GM21737 (cell line): ENCODE results near the gene UTY.
A peak's percentile ranks its signal among the peaks of the same experiment; 100 is the strongest.

ENCODE experiments used
- ATAC-seq: cut with Tn5 transposase; IDR thresholded peaks from one replicate; pipeline ENCODE4 v1.9.1; 2021; ENCODE audit warnings: mild to moderate bottlenecking, moderate library complexity; ENCODE audit not compliant: unreplicated experiment

The UTY gene

GRCh38 chrY:13479828-13480227, at the start of gene UTY:
TSS of gene UTY (minus strand) at chrY:13480033. CDS start at chrY:13479665, 368 bp downstream.
- peak; percentile 93 for ATAC-seq

GRCh38 chrY:13520474-13520873, 40.6 kb upstream of the UTY start:
- ATAC-seq = no peak

GRCh38 chrY:13501215-13501614, 21.4 kb upstream of the UTY start:
- ATAC-seq = no peak

- ATAC-seq = no peak
Observed at GRCh38 chrY:13493737-13494136, 13.9 kb upstream of the UTY start.

GRCh38 chrY:13492408-13492807, 12.6 kb upstream of the UTY start:
- ATAC-seq = no peak

- ATAC-seq = no peak
Observed at GRCh38 chrY:13488738-13489137, 8.9 kb upstream of the UTY start.

- peak; percentile 20 for ATAC-seq
Observed at GRCh38 chrY:13479121-13479711, 617 bp downstream of the UTY start.

- ATAC-seq = peak; percentile 44
Observed at GRCh38 chrY:13478126-13478785, 1.6 kb downstream of the UTY start.

GRCh38 chrY:13474997-13475396, 4.8 kb downstream of the UTY start:
- ATAC-seq = no peak

GRCh38 chrY:13451572-13451971, 28.3 kb downstream of the UTY start:
- no peak for ATAC-seq

- no peak for ATAC-seq
Observed at GRCh38 chrY:13450596-13451130, 29.2 kb downstream of the UTY start.

GRCh38 chrY:13445566-13445965, 34.3 kb downstream of the UTY start:
- no peak for ATAC-seq

- no peak for ATAC-seq
Observed at GRCh38 chrY:13443146-13443545, 36.7 kb downstream of the UTY start.

- ATAC-seq = no peak
Observed at GRCh38 chrY:13440811-13441210, 39.0 kb downstream of the UTY start.

- peak; percentile 81 for ATAC-seq
Observed at GRCh38 chrY:13435968-13436937, 43.6 kb downstream of the UTY start.

GRCh38 chrY:13435206-13435967, 44.4 kb downstream of the UTY start:
- ATAC-seq = no peak

- ATAC-seq = no peak
Observed at GRCh38 chrY:13432293-13433025, 47.4 kb downstream of the UTY start.

GRCh38 chrY:13429551-13429950, 50.3 kb downstream of the UTY start:
- ATAC-seq = no peak

GRCh38 chrY:13423281-13423732, 56.5 kb downstream of the UTY start:
- ATAC-seq = no peak
